H1 (cell line): Measurements from ENCODE around the gene TTF1. TPM values are rescaled to one million over a fixed set of nuclear protein-coding genes. Genes with fewer than 3 reads are reported as not detected.

Source experiments
- BACH1 ChIP-seq: IDR thresholded peaks from 2 replicates; pipeline ENCODE4 v1.6.1; 2012; ENCODE audit warnings: low read length, improper control_type of control experiment
- polyA plus RNA-seq, 7 experiments: library from polyadenylated mRNA; depleted of rRNA in 3 of 7; stranded (reverse) in 5 of 7; unstranded in 2 of 7; fragments of >200 nt in 5 of 7; fragments of 200-250 nt in 2 of 7; gene quantifications; 1 replicate in 5 of 7; 2 replicates in 1 of 7; 4 replicates in 1 of 7; pipeline versions ENCODE4 v1.2.1 to v1.2.3, GENCODE V29; 2011 to 2013; ENCODE audit warnings: missing spikeins in 2 of 7, mixed read lengths in 2 of 7
- total RNA-seq: library from RNA; stranded (reverse); fragmentation: NEBNext Ultra II Directional; extraction: Animal tissue kit (Norgen Biotek cat#: 25700); gene quantifications from 2 replicates; pipeline ENCODE4 v1.2.1, GENCODE V29; 2021

The TTF1 gene
- total and polyA plus RNA-seq, 2 of the 8 experiments (the other 6 are each of a cell fraction or from before 2014, with no cell fraction given) = 7.8 to 22.2 TPM

GRCh38 chr9:132391449-132391848, 15.2 kb downstream of the TTF1 start (continued):
- no peak for TF ChIP-seq BACH1
